Fibroblast of mammary gland (primary cell): Measurements from ENCODE around the gene CELF3.

Experiments used
- DNase-seq: peaks from one replicate; pipeline ENCODE4 v3.0.0-alpha.2; 2010; ENCODE audit warnings: low read depth
- H3K4me3 ChIP-seq: 2 replicates; pipeline ENCODE4 v1.5.1; 2011; ENCODE audit warnings: low read depth, mild to moderate bottlenecking, low read length, moderate library complexity; ENCODE audit not compliant: control insufficient read depth
- CTCF ChIP-seq: conservative IDR thresholded peaks from 2 replicates; pipeline ENCODE4 v1.5.1; 2011; ENCODE audit warnings: low read depth, low read length, inconsistent platforms; ENCODE audit not compliant: control insufficient read depth, insufficient read depth

CELF3 gene

GRCh38 chr1:151729157-151729965, 12.8 kb upstream of the CELF3 start:
- no peak for DNase-seq
- no peak for TF ChIP-seq CTCF
- H3K4me3 ChIP-seq: no peak overlapping the region

GRCh38 chr1:151728151-151729054, 11.8 kb upstream of the CELF3 start:
- DNase-seq: peak; percentile 60
- no peak overlapping the region for H3K4me3 ChIP-seq
- TF ChIP-seq CTCF: no peak

GRCh38 chr1:151723726-151724370, 7.2 kb upstream of the CELF3 start:
- H3K4me3 ChIP-seq: no peak overlapping the region
- no peak for TF ChIP-seq CTCF
- no peak for DNase-seq

GRCh38 chr1:151721788-151722510, 5.3 kb upstream of the CELF3 start:
- DNase-seq: no peak

GRCh38 chr1:151720974-151721787, 4.6 kb upstream of the CELF3 start, which contains the start of gene RIIAD1:
Gene RIIAD1, plus strand, starts transcription at chr1:151721522. Its CDS starts 15 bp downstream, at chr1:151721537.
- DNase-seq: peak; percentile 7
- TF ChIP-seq CTCF: no peak
- peak within 1 kb of the TSS; percentile 34 for H3K4me3 ChIP-seq

More at GRCh38 chr1:151721788-151722510, 5.3 kb upstream of the CELF3 start:
- H3K4me3 ChIP-seq: peak overlapping the region; percentile 34
- no peak for TF ChIP-seq CTCF
